Activated CD8-positive, alpha-beta memory T cell treated with anti-CD3 and anti-CD28 coated beads, Interleukin-2, amount 50 U/mL, for 24 hours (primary cell): ENCODE results near the gene SPNS1.

ENCODE experiments used
- DNase-seq: peaks from one replicate; pipeline ENCODE4 v3.0.0-alpha.2; 2020; ENCODE audit errors: extremely low read depth

The SPNS1 gene

DNA sequence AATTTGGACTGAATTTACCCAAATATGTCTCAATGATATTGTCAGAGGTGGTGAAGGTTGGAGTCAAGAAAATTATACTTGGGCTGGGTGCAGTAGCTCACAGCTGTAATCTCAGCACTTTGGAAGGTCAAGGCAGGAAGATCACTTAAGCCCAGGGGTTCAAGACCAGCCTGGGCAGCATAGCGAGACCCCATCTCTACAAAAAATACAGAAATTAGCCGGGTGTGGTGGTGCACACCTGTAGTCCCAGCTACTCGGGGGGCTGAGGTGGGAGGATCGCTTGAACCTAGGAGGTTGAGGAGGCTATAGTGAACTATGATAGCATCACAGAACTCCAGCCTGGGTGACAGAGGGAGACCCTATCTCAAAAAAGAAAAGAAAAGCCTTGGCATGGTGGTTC is 51.2 kb downstream of the SPNS1 start:
- DNase-seq: no peak

DNA sequence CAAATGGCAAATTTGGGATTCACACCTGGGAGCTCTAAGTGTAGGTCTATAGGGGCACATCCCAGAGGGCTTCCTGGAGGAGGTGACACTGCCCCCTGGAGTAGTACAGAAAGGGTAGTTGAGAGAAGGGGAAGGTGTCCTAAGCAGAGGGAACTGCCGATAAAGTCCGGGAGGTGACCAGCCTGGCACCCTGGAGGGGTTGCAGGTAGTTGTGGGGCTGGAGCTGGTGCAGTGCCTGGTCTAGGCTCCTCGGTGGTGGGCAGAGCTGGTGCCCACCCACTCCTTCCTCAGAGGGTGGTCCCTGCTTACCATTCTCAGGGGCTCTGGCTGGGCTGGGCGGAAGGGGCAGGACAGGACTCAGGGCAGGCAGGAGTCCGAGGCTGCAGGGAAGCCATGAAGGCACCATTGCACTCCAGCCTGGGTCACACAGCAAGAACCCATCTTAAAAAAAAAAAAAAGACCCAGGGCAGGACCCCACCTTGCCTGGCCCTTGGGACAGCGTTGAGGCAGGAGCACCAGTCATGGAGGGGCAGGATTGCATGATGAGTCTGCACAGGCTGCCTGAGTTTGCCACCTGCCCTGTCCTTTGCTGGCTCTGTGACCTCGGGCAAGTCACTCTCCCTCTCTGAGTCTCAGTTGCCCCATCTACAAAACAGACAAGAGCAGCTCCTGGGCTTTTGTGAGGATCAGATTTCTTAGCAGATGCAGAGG is 54.0 kb downstream of the SPNS1 start:
- no peak for DNase-seq

GRCh38 chr16:29029168-29029994 is 54.8 kb downstream of the SPNS1 start:
- peak; percentile 83 for DNase-seq

- no peak for DNase-seq
Observed at GRCh38 chr16:29030086-29030840, 55.7 kb downstream of the SPNS1 start.
